ENCODE results near the gene SCAANT1. TPM values are rescaled to one million over a fixed set of nuclear protein-coding genes. Genes with fewer than 3 reads are reported as not detected.

Gene SCAANT1
- total RNA-seq, 1 experiment from 2014 or later, result not detected

DNA sequence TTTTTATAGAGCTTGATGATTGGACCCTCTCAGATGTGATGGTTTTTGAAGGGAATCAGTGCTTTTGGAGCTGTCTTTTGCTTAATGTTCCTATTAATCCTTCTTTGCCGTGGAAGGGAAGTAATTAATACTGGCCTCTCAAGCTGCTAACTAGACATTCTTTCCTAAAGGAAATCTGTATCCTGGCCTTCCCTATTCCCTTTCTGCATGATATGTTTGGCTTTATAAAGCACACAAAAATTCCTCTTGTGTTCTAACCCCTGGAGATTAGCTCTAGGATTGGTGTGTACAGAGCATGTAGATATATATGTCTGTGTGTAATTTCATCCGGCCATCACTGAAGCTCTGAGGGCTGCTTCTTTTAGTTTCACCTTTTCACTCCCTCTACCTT is 41.6 kb downstream of the SCAANT1 start:
- Histone ChIP-seq H3K27me3 (ENCODE audit: insufficient read depth, low read depth) (no peaks in the 10 kb centered on the region), H3K27ac (peak overlapping the region; percentile 47), H3K4me3 (no peak overlapping the region), H3K4me2 (peak overlapping the region; percentile 44), H3K79me2 (ENCODE audit: low read depth) (peaks cover 76% of the 10 kb centered on the region), H3K9me2 (ENCODE audit: insufficient read depth) (no peaks in the 10 kb centered on the region), H3F3A (ENCODE audit: insufficient read depth, low read depth) (peaks cover 20% of the 10 kb centered on the region), H3K9me3 (ENCODE audit: insufficient read depth, low read depth) (no peaks in the 10 kb centered on the region), H3K4me1 (replicated peaks; ENCODE audit: insufficient read depth) (peaks cover 30% of the 10 kb centered on the region), H4K20me1 (ENCODE audit: insufficient read depth) (no peaks in the 10 kb centered on the region), H3K36me3 (ENCODE audit: low read depth) (no peaks in the 10 kb centered on the region), H2AFZ (no peak overlapping the region)
- ChIA-PET POLR2A (ENCODE audit: unreplicated experiment) (no interaction called here), CTCF (no interaction called here)
- no TSS peak for BruUV-seq (replicated peaks)
- intact Hi-C loops (cut with micrococcal nuclease; ENCODE audit: unreplicated experiment), result no loop called here
- DNase-seq, result no peak
- TF ChIP-seq, protein P1, sequence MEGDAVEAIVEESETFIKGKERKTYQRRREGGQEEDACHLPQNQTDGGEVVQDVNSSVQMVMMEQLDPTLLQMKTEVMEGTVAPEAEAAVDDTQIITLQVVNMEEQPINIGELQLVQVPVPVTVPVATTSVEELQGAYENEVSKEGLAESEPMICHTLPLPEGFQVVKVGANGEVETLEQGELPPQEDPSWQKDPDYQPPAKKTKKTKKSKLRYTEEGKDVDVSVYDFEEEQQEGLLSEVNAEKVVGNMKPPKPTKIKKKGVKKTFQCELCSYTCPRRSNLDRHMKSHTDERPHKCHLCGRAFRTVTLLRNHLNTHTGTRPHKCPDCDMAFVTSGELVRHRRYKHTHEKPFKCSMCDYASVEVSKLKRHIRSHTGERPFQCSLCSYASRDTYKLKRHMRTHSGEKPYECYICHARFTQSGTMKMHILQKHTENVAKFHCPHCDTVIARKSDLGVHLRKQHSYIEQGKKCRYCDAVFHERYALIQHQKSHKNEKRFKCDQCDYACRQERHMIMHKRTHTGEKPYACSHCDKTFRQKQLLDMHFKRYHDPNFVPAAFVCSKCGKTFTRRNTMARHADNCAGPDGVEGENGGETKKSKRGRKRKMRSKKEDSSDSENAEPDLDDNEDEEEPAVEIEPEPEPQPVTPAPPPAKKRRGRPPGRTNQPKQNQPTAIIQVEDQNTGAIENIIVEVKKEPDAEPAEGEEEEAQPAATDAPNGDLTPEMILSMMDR (conservative IDR thresholded peaks at IDR 0.05), result no peak
- TF ChIP-seq EZH2 (IDR thresholded peaks at IDR 0.05; ENCODE audit: low read depth), result no peak

DNA sequence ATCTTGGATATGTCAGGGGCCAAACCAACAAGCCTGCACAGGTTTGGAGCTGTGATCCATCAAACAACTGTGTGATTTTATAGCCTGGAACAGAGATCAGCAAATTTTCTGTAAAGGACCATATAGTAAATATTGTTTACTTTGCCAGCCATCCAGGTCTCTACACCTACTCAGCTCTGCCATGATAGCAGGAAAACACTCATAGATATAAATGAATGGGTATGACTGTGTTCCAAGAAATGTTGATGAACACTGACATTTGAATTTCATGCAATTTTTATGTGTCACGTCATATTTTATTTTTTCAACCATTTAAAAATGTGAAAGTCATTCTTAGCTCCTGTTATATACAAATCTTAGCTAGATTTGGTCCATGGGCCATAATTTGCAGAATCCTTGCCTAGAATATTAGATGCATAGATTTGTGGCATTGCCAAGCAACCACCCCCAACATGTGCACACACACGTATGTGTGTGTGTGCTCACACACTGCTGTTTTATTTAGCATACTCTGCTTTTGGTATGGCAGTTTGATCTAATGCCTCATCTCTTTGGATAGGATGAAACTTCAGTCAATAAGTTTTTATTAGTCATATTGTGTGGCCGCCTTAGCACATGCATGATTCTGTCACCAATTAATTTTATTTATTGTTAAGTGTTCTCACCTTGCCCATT is 42.1 kb downstream of the SCAANT1 start:
- TF ChIP-seq EZH2 (IDR thresholded peaks at IDR 0.05; ENCODE audit: low read depth), result no peak
- TF ChIP-seq, protein P1 (conservative IDR thresholded peaks at IDR 0.05), result no peak
- Histone ChIP-seq H3K9me3 (ENCODE audit: insufficient read depth, low read depth) (no peaks in the 10 kb centered on the region), H2AFZ (no peak overlapping the region), H3K4me3 (no peak overlapping the region), H3K79me2 (ENCODE audit: low read depth) (peaks cover 75% of the 10 kb centered on the region), H4K20me1 (ENCODE audit: insufficient read depth) (no peaks in the 10 kb centered on the region), H3K9me2 (ENCODE audit: insufficient read depth) (no peaks in the 10 kb centered on the region), H3K36me3 (ENCODE audit: low read depth) (no peaks in the 10 kb centered on the region), H3K4me1 (replicated peaks; ENCODE audit: insufficient read depth) (peaks cover 33% of the 10 kb centered on the region), H3K27ac (peak overlapping the region; percentile 47; the same call in 1 of the 2 replicates), H3K27me3 (ENCODE audit: insufficient read depth, low read depth) (no peaks in the 10 kb centered on the region), H3K4me2 (0 out of 2 replicates have a peak overlapping the region, but pooled peaks have one; percentile 44), H3F3A (ENCODE audit: insufficient read depth, low read depth) (peaks cover 20% of the 10 kb centered on the region)
- CTCF ChIA-PET, result no interaction called here
- BruUV-seq (replicated peaks), result no TSS peak
- DNase-seq, result no peak
- POLR2A ChIA-PET (ENCODE audit: unreplicated experiment), result no interaction called here
- intact Hi-C loops (cut with micrococcal nuclease; ENCODE audit: unreplicated experiment), result no loop called here

DNA sequence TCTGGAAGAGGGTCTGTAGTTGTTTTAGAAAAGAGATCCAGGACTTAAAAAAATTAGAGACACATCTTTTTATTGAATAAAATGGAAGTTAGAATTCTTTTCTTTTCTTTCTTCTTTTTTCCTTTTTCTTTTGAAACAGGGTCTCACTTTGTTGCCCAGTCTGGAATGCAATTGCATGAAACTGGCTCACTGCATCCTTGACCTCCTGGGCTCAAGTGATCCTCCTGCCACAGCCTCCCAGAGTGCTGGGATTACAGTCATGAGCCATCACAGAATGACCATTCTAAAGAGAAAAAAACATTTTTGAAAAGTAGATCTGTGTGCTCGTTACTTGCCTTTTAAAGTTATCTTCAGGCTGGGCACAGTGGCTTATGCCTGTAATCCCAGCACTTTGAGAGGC is 45.0 kb downstream of the SCAANT1 start:
- DNase-seq, result no peak
- H3K4me1 ChIP-seq (replicated peaks; ENCODE audit: insufficient read depth), result peaks cover 31% of the 10 kb centered on the region
- H4K20me1 ChIP-seq (ENCODE audit: insufficient read depth), result no peaks in the 10 kb centered on the region
- intact Hi-C loops (cut with micrococcal nuclease; ENCODE audit: unreplicated experiment), result no loop called here
- ChIA-PET CTCF (no interaction called here), POLR2A (ENCODE audit: unreplicated experiment) (no interaction called here)
- peaks cover 10% of the 10 kb centered on the region for H3F3A ChIP-seq (ENCODE audit: insufficient read depth, low read depth)
- no peak overlapping the region for H3K4me3 ChIP-seq
- H3K36me3 ChIP-seq (ENCODE audit: low read depth), result no peaks in the 10 kb centered on the region
- H3K27ac ChIP-seq, result no peak overlapping the region
- no peaks in the 10 kb centered on the region for H3K9me2 ChIP-seq (ENCODE audit: insufficient read depth)
- H2AFZ ChIP-seq, result no peak overlapping the region
- H3K4me2 ChIP-seq, result no peak overlapping the region
- no peaks in the 10 kb centered on the region for H3K27me3 ChIP-seq (ENCODE audit: insufficient read depth, low read depth)
- TF ChIP-seq, protein P1 (conservative IDR thresholded peaks at IDR 0.05), result no peak
- TF ChIP-seq EZH2 (IDR thresholded peaks at IDR 0.05; ENCODE audit: low read depth), result no peak
- BruUV-seq (replicated peaks), result no TSS peak
- H3K9me3 ChIP-seq (ENCODE audit: insufficient read depth, low read depth), result no peaks in the 10 kb centered on the region
- peaks cover 75% of the 10 kb centered on the region for H3K79me2 ChIP-seq (ENCODE audit: low read depth)
